PC-3 (cell line): ENCODE measurements around the gene MAP4K2. TPM values are rescaled to one million over a fixed set of nuclear protein-coding genes. Genes with fewer than 3 reads are reported as not detected.

ENCODE experiments used
- ATAC-seq: fragments of 200-7000 bp; cut with Tn5 transposase; 2 replicates; pipeline ENCODE4 v1.9.1; 2020; ENCODE audit warnings: mild to moderate bottlenecking, moderate library complexity
- BruUV-seq: library from RNA; stranded (reverse); fragments of 400-500 nt; replicated peaks from 2 replicates; lab custom pipeline; 2021; lab: Mats Ljungman, UMichigan
- CTCF ChIA-PET: fragments of 300-600 bp; sonication (Branson Sonifier 250); formaldehyde crosslinking; loops from one replicate; lab custom pipeline; 2022; ENCODE audit warnings: antibody characterized with exemption; lab: Charles Lee
- POLR2A ChIA-PET: fragments of 300-600 bp; sonication (Branson Sonifier 250); formaldehyde crosslinking; loops from one replicate; lab custom pipeline; 2022; ENCODE audit warnings: antibody characterized with exemption; ENCODE audit not compliant: unreplicated experiment; lab: Charles Lee
- DNase-seq: peaks from one replicate; pipeline ENCODE4 v3.0.0-alpha.2; 2015
- H2AFZ ChIP-seq: fragments of 300-600 bp; sonication (generic); 2 replicates; pipeline ENCODE4 v1.6.0; 2016; ENCODE audit warnings: antibody characterized with exemption, low read length
- H3F3A ChIP-seq: fragments of 300-600 bp; sonication (generic); one replicate; pipeline ENCODE4 v1.6.0; 2017; ENCODE audit warnings: antibody characterized with exemption, low read length, control low read depth, mild to moderate bottlenecking; ENCODE audit not compliant: unreplicated experiment
- H3K27ac ChIP-seq: fragments of 300-600 bp; sonication (generic); 2 replicates; pipeline ENCODE4 v1.5.1; 2016; ENCODE audit warnings: mild to moderate bottlenecking, low read length
- H3K27me3 ChIP-seq: fragments of 300-600 bp; sonication (generic); 2 replicates; pipeline ENCODE4 v1.6.1; 2016; ENCODE audit warnings: low read length, mixed read lengths
- H3K36me3 ChIP-seq: fragments of 300-600 bp; sonication (generic); 2 replicates; pipeline ENCODE4 v1.6.1; 2016; ENCODE audit warnings: low read depth, mixed run types, low read length, mixed read lengths
- H3K4me1 ChIP-seq: fragments of 300-600 bp; sonication (generic); 2 replicates; pipeline ENCODE4 v1.5.1; 2016; ENCODE audit warnings: low read length; ENCODE audit not compliant: insufficient read depth
- H3K4me2 ChIP-seq: fragments of 300-600 bp; sonication (generic); 2 replicates; pipeline ENCODE4 v1.6.0; 2016; ENCODE audit warnings: low read length
- H3K4me3 ChIP-seq: fragments of 300-600 bp; sonication (generic); 2 replicates; pipeline ENCODE4 v1.5.1; 2016; ENCODE audit warnings: mild to moderate bottlenecking, low read length, mixed read lengths
- H3K79me2 ChIP-seq: fragments of 300-600 bp; sonication (generic); 2 replicates; pipeline ENCODE4 v1.6.1; 2017; ENCODE audit warnings: low read length, mixed read lengths
- H3K9ac ChIP-seq: fragments of 300-600 bp; sonication (generic); 2 replicates; pipeline ENCODE4 v1.6.0; 2016; ENCODE audit warnings: mild to moderate bottlenecking, low read length
- H3K9me2 ChIP-seq: fragments of 300-600 bp; sonication (generic); replicated peaks from 2 replicates; pipeline ENCODE4 v1.6.1; 2016; ENCODE audit warnings: mixed run types, low read length, mixed read lengths
- H3K9me3 ChIP-seq: fragments of 300-600 bp; sonication (generic); 2 replicates; pipeline ENCODE4 v1.6.1; 2016; ENCODE audit warnings: low read length, mixed read lengths
- H4K20me1 ChIP-seq: fragments of 300-600 bp; sonication (generic); 2 replicates; pipeline ENCODE4 v1.6.1; 2016; ENCODE audit warnings: low read length, mixed read lengths
- CTCF ChIP-seq: fragments of 300-600 bp; sonication (generic); conservative IDR thresholded peaks from 2 replicates; pipeline ENCODE4 v1.5.1; 2017; ENCODE audit warnings: antibody characterized with exemption, low read depth, mild to moderate bottlenecking, low read length
- EZH2 ChIP-seq: fragments of 300-600 bp; sonication (generic); IDR thresholded peaks from one replicate; pipeline ENCODE4 v1.6.1; 2017; ENCODE audit warnings: antibody characterized with exemption, mild to moderate bottlenecking, low read length; ENCODE audit not compliant: unreplicated experiment
- EZH2phosphoT487 ChIP-seq: fragments of 300-600 bp; sonication (generic); IDR thresholded peaks from 2 replicates; pipeline ENCODE4 v1.6.1; 2018; ENCODE audit warnings: mild to moderate bottlenecking, antibody characterized with exemption, low read length, borderline replicate concordance
- intact Hi-C: fragments of 100-400 bp; cut with micrococcal nuclease; formaldehyde crosslinking; loops from 2 replicates; pipeline ENCODE4 v1.9.0; 2023
- total RNA-seq: library from RNA; depleted of rRNA; stranded (reverse); fragments of >200 nt; gene quantifications from 2 replicates; pipeline ENCODE4 v1.2.3, GENCODE V29; 2014

Gene MAP4K2
- total RNA-seq, 1 experiment from 2014 or later, result 55.6 TPM

GRCh38 chr11:64801158-64801464 is 1.9 kb downstream of the MAP4K2 start:
- Histone ChIP-seq H3K9me3 (no peaks in the 10 kb centered on the region), H3K4me2 (no peak overlapping the region), H4K20me1 (no peaks in the 10 kb centered on the region), H3K27ac (no peak overlapping the region), H3K36me3 (peaks cover 8% of the 10 kb centered on the region; the same call in 1 of the 2 replicates), H3K4me1 (peaks cover 19% of the 10 kb centered on the region), H3K4me3 (no peak overlapping the region), H3K9me2 (no peaks in the 10 kb centered on the region), H2AFZ (no peak overlapping the region), H3K9ac (no peak overlapping the region), H3K79me2 (peaks cover 10% of the 10 kb centered on the region; the same call in 1 of the 2 replicates), H3F3A (peaks cover 10% of the 10 kb centered on the region), H3K27me3 (no peaks in the 10 kb centered on the region)
- intact Hi-C loops, result no loop called here
- BruUV-seq, result no TSS peak
- no peak for TF ChIP-seq EZH2
- no peak for TF ChIP-seq EZH2phosphoT487
- no peak for TF ChIP-seq CTCF
- no peak for ATAC-seq
- POLR2A ChIA-PET, result no interaction called here
- no peak for DNase-seq
- CTCF ChIA-PET, result no interaction called here

- no TSS peak for BruUV-seq
- POLR2A ChIA-PET, result no interaction called here
- intact Hi-C loops, result no loop called here
- no peaks in the 10 kb centered on the region for H4K20me1 ChIP-seq
- H3K9ac ChIP-seq, result no peak overlapping the region
- H3K27me3 ChIP-seq, result no peaks in the 10 kb centered on the region
- no peaks in the 10 kb centered on the region for H3K9me3 ChIP-seq
- H2AFZ ChIP-seq, result no peak overlapping the region
- H3K9me2 ChIP-seq, result no peaks in the 10 kb centered on the region
- no peak for DNase-seq
- H3K4me3 ChIP-seq, result no peak overlapping the region
- H3K4me1 ChIP-seq, result peaks cover 19% of the 10 kb centered on the region
- ATAC-seq, result no peak
- no peak for TF ChIP-seq EZH2
- TF ChIP-seq EZH2phosphoT487, result no peak
- TF ChIP-seq CTCF, result no peak
- H3K4me2 ChIP-seq, result no peak overlapping the region
- peaks cover 10% of the 10 kb centered on the region; the same call in 1 of the 2 replicates for H3K79me2 ChIP-seq
- no peak overlapping the region for H3K27ac ChIP-seq
- H3K36me3 ChIP-seq, result peaks cover 8% of the 10 kb centered on the region; the same call in 1 of the 2 replicates
- H3F3A ChIP-seq, result peaks cover 10% of the 10 kb centered on the region
- CTCF ChIA-PET, result no interaction called here
Measured at GRCh38 chr11:64800303-64801157, 2.5 kb downstream of the MAP4K2 start.
